Osteocyte (in vitro differentiated cells): Measurements from ENCODE around the gene TMEM270. TPM values are rescaled to one million over a fixed set of nuclear protein-coding genes. Genes with fewer than 3 reads are reported as not detected.
"Not testable (repeated sequence)": the region's sequence is repeated elsewhere in the genome, so short reads cannot be mapped to it uniquely, and the experiment has no call there.

ENCODE experiments used
- DNase-seq: peaks from one replicate; pipeline ENCODE4 v3.0.0; 2021; ENCODE audit warnings: mixed read lengths; ENCODE audit not compliant: unreplicated experiment; ENCODE audit errors: extremely low spot score
- H3K27ac Mint-ChIP-seq: one replicate; pipeline ENCODE4 v1.8.0; 2021; ENCODE audit warnings: mild to moderate bottlenecking, mixed read lengths; ENCODE audit not compliant: unreplicated experiment
- H3K27me3 Mint-ChIP-seq: one replicate; pipeline ENCODE4 v1.8.0; 2021; ENCODE audit warnings: mixed read lengths; ENCODE audit not compliant: unreplicated experiment
- H3K36me3 Mint-ChIP-seq: one replicate; pipeline ENCODE4 v1.8.0; 2021; ENCODE audit warnings: mixed read lengths; ENCODE audit not compliant: unreplicated experiment
- H3K4me1 Mint-ChIP-seq: one replicate; pipeline ENCODE4 v1.8.0; 2021; ENCODE audit warnings: mixed read lengths; ENCODE audit not compliant: unreplicated experiment
- H3K4me3 Mint-ChIP-seq: one replicate; pipeline ENCODE4 v1.8.0; 2021; ENCODE audit warnings: mild to moderate bottlenecking, moderate library complexity, mixed read lengths; ENCODE audit not compliant: unreplicated experiment
- H3K9me3 Mint-ChIP-seq: one replicate; pipeline ENCODE4 v1.8.0; 2021; ENCODE audit warnings: mixed read lengths; ENCODE audit not compliant: unreplicated experiment
- total RNA-seq: library from RNA; stranded (reverse); gene quantifications from 2 replicates; pipeline ENCODE4 v1.2.1, GENCODE V29; 2021
- TF ChIP-seq, protein P1 (sequence below): fragments of 200-600 bp; sonication (generic); IDR thresholded peaks from 2 replicates; pipeline ENCODE4 v1.5.0; 2021; ENCODE audit warnings: antibody characterized with exemption, mild to moderate bottlenecking, moderate library complexity

Gene TMEM270
- total RNA-seq, 1 donor from 2014 or later: not detected

GRCh38 chr7:73879977-73880681 is 19.2 kb downstream of the TMEM270 start:
- no peak for DNase-seq

DNA sequence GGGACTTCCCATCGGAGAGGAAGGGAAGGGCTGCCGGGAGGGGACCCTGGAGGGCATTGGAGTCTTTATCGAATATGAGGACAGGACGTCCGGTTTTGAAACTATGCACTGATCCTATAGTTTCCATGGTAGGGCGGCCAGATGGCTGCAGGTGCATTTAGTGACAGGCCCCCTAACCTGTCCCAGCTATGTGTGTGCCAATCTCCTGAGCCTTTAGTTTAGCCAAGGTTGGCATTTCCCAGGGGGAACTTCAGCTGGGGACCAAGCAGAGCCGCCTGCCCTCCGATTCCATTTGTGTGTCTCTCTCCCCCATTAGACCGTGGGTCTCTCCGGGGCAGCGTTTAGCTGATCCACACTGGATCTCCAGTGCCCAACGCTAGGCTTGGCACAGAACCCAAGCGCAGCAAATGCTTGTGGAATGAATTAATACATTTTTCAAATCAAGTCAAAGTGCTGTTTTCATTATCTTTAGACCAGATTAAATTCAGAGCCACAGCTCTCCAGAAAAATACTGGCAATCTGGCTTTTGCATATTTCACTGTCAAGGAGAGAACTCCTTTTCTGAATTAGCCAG is 19.9 kb downstream of the TMEM270 start:
- H3K27ac Mint-ChIP-seq: no peak overlapping the region
- H3K4me1 Mint-ChIP-seq: peaks cover 10% of the 10 kb centered on the region
- TF ChIP-seq, protein P1, sequence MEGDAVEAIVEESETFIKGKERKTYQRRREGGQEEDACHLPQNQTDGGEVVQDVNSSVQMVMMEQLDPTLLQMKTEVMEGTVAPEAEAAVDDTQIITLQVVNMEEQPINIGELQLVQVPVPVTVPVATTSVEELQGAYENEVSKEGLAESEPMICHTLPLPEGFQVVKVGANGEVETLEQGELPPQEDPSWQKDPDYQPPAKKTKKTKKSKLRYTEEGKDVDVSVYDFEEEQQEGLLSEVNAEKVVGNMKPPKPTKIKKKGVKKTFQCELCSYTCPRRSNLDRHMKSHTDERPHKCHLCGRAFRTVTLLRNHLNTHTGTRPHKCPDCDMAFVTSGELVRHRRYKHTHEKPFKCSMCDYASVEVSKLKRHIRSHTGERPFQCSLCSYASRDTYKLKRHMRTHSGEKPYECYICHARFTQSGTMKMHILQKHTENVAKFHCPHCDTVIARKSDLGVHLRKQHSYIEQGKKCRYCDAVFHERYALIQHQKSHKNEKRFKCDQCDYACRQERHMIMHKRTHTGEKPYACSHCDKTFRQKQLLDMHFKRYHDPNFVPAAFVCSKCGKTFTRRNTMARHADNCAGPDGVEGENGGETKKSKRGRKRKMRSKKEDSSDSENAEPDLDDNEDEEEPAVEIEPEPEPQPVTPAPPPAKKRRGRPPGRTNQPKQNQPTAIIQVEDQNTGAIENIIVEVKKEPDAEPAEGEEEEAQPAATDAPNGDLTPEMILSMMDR: no peak
- H3K27me3 Mint-ChIP-seq: peaks cover 4% of the 10 kb centered on the region
- DNase-seq: no peak
- H3K4me3 Mint-ChIP-seq: no peak overlapping the region
- no peaks in the 10 kb centered on the region for H3K36me3 Mint-ChIP-seq
- H3K9me3 Mint-ChIP-seq: no peaks in the 10 kb centered on the region

More at GRCh38 chr7:73879977-73880681, 19.2 kb downstream of the TMEM270 start:
- Mint-ChIP-seq H3K36me3 (no peaks in the 10 kb centered on the region), H3K27ac (no peak overlapping the region), H3K27me3 (peaks cover 4% of the 10 kb centered on the region), H3K9me3 (no peaks in the 10 kb centered on the region), H3K4me3 (no peak overlapping the region), H3K4me1 (peaks cover 10% of the 10 kb centered on the region)
- TF ChIP-seq, protein P1: no peak

GRCh38 chr7:73881352-73882046 is 20.5 kb downstream of the TMEM270 start:
- Mint-ChIP-seq H3K27me3 (peaks cover 4% of the 10 kb centered on the region), H3K4me3 (no peak overlapping the region), H3K36me3 (no peaks in the 10 kb centered on the region), H3K27ac (no peak overlapping the region), H3K9me3 (no peaks in the 10 kb centered on the region), H3K4me1 (peaks cover 15% of the 10 kb centered on the region)
- DNase-seq: no peak
- TF ChIP-seq, protein P1: no peak

DNA sequence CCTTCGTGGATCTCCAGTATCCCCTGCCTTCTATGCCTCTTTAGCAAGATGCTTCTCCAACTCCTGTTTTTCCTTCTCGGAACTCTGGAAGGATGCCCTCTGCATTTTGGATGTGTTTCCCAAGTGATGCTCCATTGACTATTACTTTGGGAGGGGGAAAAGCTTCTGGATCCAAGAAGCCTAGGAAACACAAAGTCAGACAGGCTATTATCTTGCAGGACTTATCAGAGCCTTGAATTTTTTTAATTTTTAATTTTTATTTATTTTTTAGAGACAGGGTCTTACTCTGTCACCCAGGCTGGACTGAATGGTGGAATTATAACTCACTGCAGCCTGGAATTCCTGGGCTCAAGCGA is 21.1 kb downstream of the TMEM270 start:
- no peak for DNase-seq
- Mint-ChIP-seq H3K4me1 (peaks cover 19% of the 10 kb centered on the region), H3K27ac (no peak overlapping the region), H3K27me3 (peaks cover 4% of the 10 kb centered on the region), H3K9me3 (no peaks in the 10 kb centered on the region), H3K4me3 (no peak overlapping the region), H3K36me3 (no peaks in the 10 kb centered on the region)
- TF ChIP-seq, protein P1: no peak

DNA sequence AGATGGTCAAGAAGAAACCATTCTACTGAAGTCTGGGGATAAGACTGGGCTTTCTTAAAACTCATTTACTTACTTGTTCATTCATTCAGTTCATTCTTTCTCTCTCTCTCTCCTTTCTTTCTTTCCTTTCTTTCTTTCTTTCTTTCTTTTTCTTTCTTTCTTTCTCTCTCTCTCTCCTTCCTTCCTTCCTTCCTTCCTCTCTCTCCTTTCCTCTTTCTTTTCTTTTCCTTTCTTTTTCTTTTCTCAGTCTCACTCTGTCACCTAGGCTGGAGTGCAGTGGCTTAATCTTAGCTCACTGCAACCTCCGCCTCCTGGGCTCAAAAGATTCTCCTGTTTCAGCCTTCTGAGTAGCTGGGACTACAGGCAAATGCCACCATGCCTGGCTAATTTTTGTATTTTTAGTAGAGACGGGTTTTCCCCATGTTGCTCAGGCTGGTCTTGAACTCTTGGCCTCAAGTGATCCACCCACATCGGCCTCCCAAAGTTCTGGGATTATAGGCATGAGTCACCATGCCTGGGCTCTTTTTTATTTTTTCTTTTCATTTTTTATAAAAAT is 24.0 kb downstream of the TMEM270 start:
- not testable (repeated sequence) for H3K27ac Mint-ChIP-seq, H3K4me3 Mint-ChIP-seq, H3K36me3 Mint-ChIP-seq, H3K9me3 Mint-ChIP-seq, DNase-seq, H3K27me3 Mint-ChIP-seq
- peaks cover 21% of the 10 kb centered on the region for H3K4me1 Mint-ChIP-seq
